LHCN-M2 (cell line): ENCODE measurements around the gene GABRB2. TPM values are rescaled to one million over a fixed set of nuclear protein-coding genes. Genes with fewer than 3 reads are reported as not detected.
"Not testable (repeated sequence)": the region's sequence is repeated elsewhere in the genome, so short reads cannot be mapped to it uniquely, and the experiment has no call there.

Experiments used
- DNase-seq: peaks from one replicate; pipeline ENCODE4 v3.0.0-alpha.2; 2012; ENCODE audit warnings: low read depth
- total RNA-seq: library from RNA; depleted of rRNA; stranded (reverse); fragments of >200 nt; gene quantifications from 2 replicates; pipeline ENCODE4 v1.2.3, GENCODE V29; 2014

Gene GABRB2
- total RNA-seq, 1 experiment from 2014 or later, result 5.9 TPM

- DNase-seq, result no peak
Measured at GRCh38 chr5:161301586-161301985, 244.9 kb downstream of the GABRB2 start.

GRCh38 chr5:161299053-161299452 is 247.5 kb downstream of the GABRB2 start:
- no peak for DNase-seq

DNA sequence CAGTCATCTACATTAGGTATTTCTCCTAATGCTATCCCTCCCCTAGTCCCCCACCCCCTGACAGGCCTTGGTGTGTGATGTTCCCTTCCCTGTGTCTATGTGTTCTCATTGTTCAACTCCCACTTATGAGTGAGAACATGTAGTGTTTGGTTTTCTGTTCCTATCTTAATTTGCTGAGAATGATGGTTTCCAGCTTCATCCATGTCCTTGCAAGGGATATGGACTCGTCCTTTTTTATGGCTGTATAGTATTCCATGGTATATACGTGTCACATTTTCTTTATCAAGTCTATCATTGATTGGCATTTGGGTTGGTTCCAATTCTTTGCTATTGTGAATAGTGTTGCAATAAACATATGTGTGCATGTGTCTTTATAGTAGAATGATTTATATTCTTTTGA is 249.1 kb downstream of the GABRB2 start:
- DNase-seq, result not testable (repeated sequence)

- DNase-seq, result no peak
Measured at GRCh38 chr5:161295721-161296250, 250.7 kb downstream of the GABRB2 start.

GRCh38 chr5:161288071-161288470 is 258.5 kb downstream of the GABRB2 start:
- DNase-seq, result no peak

DNA sequence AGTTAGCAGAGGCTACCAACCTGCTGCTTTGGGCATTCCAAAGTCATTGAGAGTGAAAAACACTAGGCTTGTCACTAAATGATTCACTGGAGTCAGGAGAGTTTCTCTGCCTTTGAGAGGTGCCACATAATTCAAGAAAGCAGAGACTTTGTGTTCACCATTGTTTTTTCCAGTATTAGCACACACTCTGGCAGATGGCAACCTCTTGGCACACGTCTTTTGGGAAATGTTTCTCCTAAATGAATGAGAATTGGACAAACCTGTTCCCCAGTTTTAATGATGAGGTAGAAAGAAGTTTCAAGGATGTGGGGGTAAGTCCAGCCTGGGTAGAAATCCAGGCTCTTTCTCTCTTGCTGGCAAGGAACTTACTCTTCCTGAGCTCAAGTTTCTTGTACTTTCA is 259.1 kb downstream of the GABRB2 start:
- DNase-seq, result no peak

- no peak for DNase-seq
Measured at GRCh38 chr5:161286066-161286655, 260.4 kb downstream of the GABRB2 start.

DNA sequence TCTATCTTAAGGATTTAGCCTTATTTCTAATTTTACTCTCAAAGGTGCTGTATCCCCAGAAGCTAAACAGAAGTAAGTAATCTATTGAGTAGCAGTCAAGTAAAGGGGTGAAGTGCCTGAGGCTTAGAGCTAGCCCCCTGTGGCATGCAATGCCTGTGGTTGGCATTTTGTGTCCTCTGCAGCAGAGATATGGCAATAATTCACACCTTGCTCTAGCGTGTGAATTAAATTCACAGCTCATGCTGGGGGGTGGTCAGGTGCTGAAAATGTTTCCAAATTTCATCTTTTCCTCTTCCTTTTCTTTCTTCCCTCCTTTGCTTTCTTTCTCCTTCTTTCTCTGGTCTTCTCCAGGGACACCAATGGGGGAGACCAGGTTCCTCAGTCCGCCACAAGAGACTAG is 262.1 kb downstream of the GABRB2 start:
- no peak for DNase-seq

- DNase-seq, result no peak
Measured at GRCh38 chr5:161283296-161283695, 263.2 kb downstream of the GABRB2 start.

DNA sequence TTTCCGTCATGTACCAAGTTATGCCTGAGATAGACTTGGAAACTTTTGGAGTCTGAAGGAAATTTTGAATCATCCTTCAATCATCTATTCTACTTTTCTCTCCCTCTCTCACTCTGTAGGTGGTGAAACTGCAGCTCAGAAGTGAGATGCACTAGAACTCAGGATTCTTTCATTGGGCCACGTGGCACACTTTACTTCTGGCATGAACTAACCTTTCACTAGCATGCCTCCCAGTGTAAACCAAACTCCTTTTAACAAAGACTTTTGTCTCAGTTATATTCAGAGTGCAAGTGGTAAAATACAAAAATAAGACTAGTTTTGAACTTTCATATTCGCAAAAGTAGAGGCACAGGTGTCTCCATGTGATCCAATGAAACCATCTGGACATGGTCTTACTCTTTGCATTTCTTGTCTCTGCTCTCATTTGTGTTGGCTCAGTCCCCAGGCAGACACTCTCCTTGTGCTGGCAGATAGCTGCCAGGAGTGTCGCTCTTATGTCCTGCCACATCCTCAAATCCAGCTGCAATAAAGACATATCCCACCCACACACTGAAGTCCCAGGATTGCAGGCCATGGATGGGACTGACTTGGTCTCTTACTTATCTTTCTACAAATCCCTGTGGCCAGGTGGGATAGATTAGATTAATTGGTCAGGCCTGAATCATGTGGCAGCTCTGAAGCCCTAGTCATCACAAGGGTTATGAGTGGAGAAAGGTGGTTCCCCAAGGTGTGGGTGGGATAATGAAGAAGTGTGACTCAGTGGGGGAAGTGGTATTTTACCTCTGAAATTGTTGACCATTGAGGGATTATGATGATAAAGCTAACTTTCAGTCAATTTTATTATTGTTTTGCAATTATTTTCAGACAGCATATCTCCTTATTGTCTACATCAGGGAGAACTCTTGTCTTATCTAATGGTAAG is 267.5 kb downstream of the GABRB2 start:
- no peak for DNase-seq

GRCh38 chr5:161277011-161277410 is 269.5 kb downstream of the GABRB2 start:
- DNase-seq, result no peak

GRCh38 chr5:161274951-161275350 is 271.6 kb downstream of the GABRB2 start:
- DNase-seq, result no peak

DNA sequence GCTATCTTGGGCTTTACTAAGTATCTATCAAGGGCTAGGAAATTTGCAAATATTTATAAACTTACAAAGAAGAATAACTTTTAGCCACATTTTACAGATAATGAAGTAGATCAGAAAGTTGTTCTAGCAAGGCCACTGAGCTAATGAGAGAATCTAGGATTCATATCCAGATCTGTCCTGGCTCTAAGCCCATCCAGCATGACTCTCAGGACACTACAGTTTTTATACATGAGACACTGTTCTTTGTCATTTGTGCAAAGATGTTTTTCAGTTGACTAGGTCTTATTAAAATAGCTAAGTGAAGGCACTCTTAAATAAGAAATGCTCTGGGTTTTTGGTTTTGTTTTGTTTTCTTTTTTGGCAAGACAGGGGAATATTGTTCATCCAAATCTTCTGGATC is 273.1 kb downstream of the GABRB2 start:
- peak; percentile 13 for DNase-seq

- no peak for DNase-seq
Measured at GRCh38 chr5:161271816-161272215, 274.7 kb downstream of the GABRB2 start.

- DNase-seq, result no peak
Measured at GRCh38 chr5:161269125-161269524, 277.4 kb downstream of the GABRB2 start.

DNA sequence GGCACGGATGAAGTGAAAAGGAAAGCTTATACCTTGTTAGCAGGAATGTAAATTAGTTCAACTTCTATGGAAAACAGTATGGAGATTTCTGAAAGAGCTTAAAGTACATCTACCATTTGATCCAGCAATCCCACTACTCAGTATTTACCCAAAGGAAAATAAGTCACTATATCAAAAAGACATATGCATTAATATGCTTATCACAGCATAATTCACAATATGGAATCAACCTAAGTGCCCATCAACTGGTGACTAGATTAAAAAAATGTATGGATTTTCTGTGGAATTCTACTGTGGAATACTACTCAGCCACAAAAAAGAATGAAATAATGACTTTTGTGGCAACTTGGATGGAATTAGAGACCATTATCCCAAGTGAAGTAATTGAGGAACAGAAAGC is 279.6 kb downstream of the GABRB2 start:
- DNase-seq, result no peak

- DNase-seq, result no peak
Measured at GRCh38 chr5:161265006-161265405, 281.5 kb downstream of the GABRB2 start.

- no peak for DNase-seq
Measured at GRCh38 chr5:161263191-161263590, 283.3 kb downstream of the GABRB2 start.

DNA sequence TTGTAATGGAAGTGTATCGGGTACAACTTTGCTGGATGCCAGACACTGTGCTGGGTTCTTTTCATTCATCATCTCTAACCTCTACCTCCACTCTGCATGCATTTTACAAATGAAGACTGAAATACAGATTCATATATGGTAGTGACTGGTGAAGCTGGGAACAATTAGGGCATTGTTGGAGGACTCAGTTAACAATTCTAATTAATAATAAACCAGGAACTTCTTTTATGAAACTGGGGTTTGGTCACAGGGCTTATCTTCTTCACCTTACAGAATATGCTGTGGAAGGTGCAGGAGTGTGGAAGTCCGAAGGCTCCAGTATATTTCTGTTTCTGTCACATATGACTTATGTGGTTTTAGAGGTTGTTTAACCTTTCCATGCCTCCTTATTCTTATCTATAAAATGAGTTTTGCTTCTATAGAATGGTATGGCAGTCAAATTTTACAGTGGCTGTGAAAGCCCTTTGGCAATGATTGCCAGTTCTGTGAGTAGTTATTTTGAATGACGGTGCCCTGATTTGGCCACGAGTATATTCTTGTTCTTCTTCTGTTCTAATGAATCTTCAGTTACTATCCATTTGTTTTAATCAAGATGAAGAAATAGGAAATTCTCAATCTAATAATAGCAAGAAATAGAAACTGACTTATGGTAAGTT is 284.7 kb downstream of the GABRB2 start:
- no peak for DNase-seq

DNA sequence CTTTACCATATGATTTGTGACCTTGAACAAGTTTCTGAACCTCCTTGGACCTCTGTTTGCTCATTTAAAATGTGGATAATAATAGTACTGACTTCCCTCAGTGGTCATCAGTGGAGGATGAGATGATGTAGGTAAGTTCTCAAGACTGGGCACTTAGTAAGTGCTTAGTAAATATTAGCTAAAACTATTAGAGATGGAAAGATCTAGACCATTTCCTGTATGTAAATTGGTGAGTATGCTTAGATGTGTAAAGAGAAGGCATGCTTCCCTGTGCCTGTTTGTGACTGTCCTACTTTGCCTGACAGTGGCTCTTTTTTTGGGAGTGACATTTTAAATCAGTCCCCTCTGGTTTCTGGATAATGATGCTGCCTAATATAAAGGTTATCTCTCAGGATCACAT is 288.1 kb downstream of the GABRB2 start:
- DNase-seq, result no peak

DNA sequence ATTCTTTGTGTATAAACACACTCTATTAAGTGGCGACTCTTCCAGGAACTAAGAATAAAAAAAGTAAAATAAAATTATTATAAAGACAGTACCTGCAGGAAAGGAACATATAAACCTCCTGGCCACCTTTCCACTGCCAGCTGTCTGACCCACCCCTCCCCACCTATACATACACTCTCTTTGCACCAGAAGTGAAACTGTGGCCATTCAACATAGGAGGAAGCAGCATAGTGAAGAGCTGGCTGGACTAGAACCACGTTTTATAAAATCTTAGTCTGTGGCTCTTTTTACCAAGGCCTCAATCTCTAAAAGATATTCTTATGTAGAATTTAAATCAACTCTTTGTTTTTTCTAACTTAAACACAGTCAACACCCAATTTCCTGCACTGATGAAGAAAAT is 289.6 kb downstream of the GABRB2 start:
- no peak for DNase-seq

- not testable (repeated sequence) for DNase-seq
Measured at GRCh38 chr5:161252955-161253354, 293.6 kb downstream of the GABRB2 start.
